Tibial nerve (tissue), 4 donors: ENCODE data around the gene CD34.

Experiments
- CTCF ChIP-seq, 5 experiments: fragments of 200-600 bp in 3 of 5; fragments of 450-650 bp in 2 of 5; sonication (generic) in 3 of 5; IDR thresholded peaks; one replicate each; pipeline ENCODE4 v1.5.1; 2016 to 2019; ENCODE audit warnings: antibody characterized with exemption in 5 of 5, mild to moderate bottlenecking in 3 of 5, moderate library complexity in 2 of 5
- EP300 ChIP-seq, 2 donors: sonication (generic); formaldehyde crosslinking; IDR thresholded peaks; one replicate each; pipeline ENCODE4 v1.6.1; 2017; ENCODE audit warnings: antibody characterized with exemption in 2 of 2, mild to moderate bottlenecking in 1 of 2
- POLR2A ChIP-seq, 2 donors: fragments of 450-650 bp; IDR thresholded peaks; one replicate each; pipeline ENCODE4 v1.6.1; 2017; ENCODE audit warnings: antibody characterized with exemption in 2 of 2, mild to moderate bottlenecking in 2 of 2, moderate library complexity in 2 of 2

DNA sequence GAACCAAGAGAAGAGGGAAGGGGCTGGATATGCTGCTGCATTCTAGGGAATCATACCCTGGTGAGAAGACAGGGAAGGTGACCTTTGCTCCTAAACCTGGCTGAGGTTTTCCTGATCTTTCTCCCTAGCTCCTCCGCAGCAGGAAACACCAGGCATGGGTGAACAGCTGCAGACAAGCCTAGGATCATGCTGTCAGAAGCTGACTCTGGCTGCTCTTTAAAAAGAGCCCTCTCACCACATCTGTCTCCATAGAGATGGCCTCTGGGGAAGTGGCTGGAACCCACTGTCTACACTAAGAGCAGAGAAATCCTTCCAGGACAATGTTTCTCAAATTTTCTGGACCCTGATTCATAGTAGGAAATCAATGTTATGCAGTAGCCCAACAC is 57.6 kb downstream of the CD34 start:
- TF ChIP-seq POLR2A (IDR thresholded peaks at IDR 0.05) (no peak), EP300 (IDR thresholded peaks at IDR 0.05) (no peak), CTCF (IDR thresholded peaks at IDR 0.05) (no peak)
